Epithelial cell of esophagus (primary cell): ENCODE results near the gene MED29.

Source experiments
- DNase-seq: peaks from one replicate; pipeline ENCODE4 v3.0.0; 2010; ENCODE audit warnings: low read depth
- H3K4me3 ChIP-seq: 2 replicates; pipeline ENCODE4 v1.5.1; 2011; ENCODE audit warnings: mild to moderate bottlenecking, low read length, control low read depth
- TF ChIP-seq, protein P1 (sequence below): IDR thresholded peaks from 2 replicates; pipeline ENCODE4 v1.5.1; 2011; ENCODE audit warnings: low read depth, mild to moderate bottlenecking, low read length, control low read depth, inconsistent platforms; ENCODE audit not compliant: insufficient read depth; ENCODE audit errors: missing control alignments

MED29 gene

DNA sequence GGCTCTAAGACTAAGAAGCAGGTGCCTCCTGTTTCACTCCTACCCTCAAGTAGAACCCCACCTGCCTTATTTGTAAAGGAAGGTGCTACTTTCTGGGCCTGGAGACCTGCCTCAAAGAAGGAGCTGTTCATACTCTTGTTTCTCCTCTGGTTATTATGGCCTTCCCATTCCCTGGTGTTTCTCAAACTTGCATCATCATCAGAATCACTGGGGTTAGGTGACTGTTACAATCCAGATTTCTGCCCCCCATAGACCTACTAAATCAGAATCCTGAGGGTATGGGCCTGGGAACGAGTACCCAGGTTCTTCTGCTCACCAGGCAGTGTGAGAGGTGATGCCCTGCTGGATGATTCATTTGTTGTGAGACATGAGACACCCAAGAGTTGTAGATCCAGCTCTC is 30.6 kb upstream of the MED29 start:
- DNase-seq = no peak
- TF ChIP-seq, protein P1, sequence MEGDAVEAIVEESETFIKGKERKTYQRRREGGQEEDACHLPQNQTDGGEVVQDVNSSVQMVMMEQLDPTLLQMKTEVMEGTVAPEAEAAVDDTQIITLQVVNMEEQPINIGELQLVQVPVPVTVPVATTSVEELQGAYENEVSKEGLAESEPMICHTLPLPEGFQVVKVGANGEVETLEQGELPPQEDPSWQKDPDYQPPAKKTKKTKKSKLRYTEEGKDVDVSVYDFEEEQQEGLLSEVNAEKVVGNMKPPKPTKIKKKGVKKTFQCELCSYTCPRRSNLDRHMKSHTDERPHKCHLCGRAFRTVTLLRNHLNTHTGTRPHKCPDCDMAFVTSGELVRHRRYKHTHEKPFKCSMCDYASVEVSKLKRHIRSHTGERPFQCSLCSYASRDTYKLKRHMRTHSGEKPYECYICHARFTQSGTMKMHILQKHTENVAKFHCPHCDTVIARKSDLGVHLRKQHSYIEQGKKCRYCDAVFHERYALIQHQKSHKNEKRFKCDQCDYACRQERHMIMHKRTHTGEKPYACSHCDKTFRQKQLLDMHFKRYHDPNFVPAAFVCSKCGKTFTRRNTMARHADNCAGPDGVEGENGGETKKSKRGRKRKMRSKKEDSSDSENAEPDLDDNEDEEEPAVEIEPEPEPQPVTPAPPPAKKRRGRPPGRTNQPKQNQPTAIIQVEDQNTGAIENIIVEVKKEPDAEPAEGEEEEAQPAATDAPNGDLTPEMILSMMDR = no peak

DNA sequence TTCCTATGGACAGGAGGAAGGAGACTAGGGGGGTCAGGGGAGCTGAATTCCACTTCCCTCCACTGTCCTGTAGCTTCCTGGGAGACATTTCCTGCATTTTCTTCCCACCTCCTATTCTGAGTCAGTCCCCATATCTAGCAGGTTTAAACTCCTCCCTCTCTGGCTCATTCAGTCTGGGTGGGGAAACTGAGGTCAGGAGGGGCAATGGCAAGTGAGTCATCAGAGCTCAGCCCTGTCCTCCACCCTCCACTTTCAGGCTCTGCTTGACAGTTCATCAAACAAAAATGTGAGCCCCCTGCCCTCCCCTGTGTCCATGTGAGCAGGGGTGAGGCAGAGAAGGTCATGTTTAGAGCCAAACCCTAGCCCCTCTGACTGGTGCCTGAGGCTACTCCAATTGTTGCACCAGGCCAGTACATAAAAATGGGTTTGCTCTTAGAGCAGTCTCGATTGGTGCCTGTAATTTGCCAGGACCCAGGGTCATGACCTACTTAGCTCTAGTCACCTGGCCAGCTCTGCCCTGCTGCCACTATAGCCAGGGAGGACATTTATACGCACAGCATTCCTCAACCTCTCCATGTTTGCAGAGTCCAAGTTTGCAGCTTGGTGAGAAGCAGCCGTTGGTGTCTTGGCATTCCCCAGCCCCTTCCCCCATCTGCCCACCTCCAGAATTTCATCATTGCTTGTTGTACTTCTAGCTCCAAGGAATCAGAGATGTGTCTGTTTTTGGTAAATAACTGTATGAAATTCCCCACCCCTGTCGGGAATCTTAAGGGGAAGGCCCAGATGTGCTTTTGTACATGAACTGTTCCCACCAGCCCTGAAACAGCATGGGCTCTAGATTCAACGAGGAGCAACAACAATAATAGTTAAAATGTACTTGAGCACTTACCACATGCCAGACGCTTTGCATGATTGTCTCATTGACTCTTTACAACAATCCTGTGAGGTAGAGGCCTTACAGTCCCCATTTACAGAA is 28.2 kb upstream of the MED29 start:
- no peak overlapping the region for H3K4me3 ChIP-seq
- TF ChIP-seq, protein P1 = no peak
- DNase-seq = peak; percentile 73

More for the DNA sequence above, 30.6 kb upstream of the MED29 start:
- H3K4me3 ChIP-seq = no peak overlapping the region

DNA sequence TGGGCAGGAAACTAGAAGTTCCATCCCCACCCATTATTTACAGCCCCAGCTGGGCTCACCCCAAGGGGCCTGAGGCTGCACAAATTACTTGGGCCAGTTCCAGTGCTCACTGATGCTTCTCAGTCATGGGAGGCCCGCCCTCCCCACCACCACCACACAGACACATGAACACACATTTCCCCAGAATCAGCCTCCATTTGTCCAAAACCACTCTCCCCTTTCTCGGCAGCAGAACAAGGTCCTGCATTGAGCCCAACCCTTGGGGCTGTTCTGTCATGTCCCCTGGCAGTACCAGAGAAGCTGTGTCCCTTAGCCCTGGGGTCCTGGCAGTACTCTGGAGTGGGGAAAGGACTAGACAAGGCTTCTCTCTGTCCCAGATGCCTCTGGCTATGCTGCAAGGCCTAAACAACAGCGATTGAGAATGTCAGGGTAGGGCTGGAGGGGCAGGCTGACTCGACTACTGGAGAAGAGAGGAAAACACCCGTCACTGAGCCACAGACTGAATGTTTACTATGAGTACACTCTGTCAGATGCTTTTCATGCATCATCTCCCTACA is 27.2 kb upstream of the MED29 start:
- no peak overlapping the region for H3K4me3 ChIP-seq
- DNase-seq = no peak
- TF ChIP-seq, protein P1 = no peak

DNA sequence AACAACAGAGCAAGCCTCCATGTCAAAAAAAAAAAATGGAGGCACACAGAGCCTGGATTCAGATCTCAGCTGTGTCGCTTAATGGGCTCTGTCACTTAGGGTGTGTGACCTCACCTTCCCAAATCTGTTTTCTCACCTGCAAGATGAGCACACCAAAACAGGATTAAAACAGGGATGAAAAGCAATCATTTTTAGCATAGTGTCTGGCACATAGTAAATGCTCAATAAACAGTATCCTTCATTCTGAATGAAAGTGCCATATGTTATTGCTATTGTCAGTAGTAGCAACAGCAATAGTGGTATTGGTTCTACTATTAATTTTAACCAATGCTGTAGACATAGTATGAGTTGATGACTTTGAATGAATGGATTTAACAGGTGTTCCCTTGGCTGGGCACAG is 25.6 kb upstream of the MED29 start:
- no peak overlapping the region for H3K4me3 ChIP-seq
- no peak for DNase-seq
- TF ChIP-seq, protein P1 = no peak

DNA sequence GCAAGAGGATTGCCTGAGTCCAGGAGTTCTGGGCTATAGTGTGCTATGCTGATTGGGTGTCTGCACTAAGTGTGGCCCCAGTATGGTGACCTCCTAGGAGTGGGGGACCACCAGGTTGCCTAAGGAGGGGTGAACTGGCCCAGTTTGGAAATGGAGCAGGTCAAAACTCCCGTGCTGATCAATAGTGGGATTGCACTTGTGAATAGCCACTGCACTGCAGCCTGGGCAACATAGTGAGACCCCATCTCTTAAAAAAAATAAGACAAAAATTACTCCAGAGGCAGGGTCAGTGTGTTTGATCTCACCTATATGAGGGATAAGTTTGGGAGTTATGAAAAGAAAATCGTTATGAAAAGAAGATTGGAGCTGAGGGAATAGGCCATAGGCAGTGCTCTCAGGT is 22.0 kb upstream of the MED29 start:
- DNase-seq = no peak
- H3K4me3 ChIP-seq = no peak overlapping the region
- TF ChIP-seq, protein P1 = no peak

DNA sequence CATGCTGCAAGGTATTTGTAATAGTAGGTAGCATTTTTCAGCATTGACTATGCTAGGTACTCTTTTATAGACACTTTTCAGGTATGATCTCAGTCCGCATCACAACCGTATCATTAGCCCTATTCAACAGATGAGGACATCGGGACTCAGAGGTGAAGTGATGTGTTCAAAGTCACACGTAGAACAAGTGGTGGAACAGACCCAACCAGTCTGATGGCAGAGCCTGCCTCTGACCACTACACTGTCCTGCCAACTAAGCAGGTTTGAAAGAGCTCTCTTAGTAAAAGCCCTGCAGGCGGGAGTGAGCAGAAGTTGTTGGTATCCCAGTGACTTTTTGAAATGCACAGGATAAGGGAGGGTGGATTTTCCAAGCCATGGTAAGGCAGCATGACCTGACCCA is 20.4 kb upstream of the MED29 start:
- TF ChIP-seq, protein P1 = no peak

More for the DNA sequence above, 20.4 kb upstream of the MED29 start:
- no peak overlapping the region for H3K4me3 ChIP-seq
- peak; percentile 73 for DNase-seq
